GM23248 (cell line): ENCODE data around the gene LOXL4.

ENCODE experiments used
- EZH2 ChIP-seq: fragments of 200-600 bp; sonication (generic); IDR thresholded peaks from 2 replicates; pipeline ENCODE4 v1.6.1; 2018; ENCODE audit warnings: antibody characterized with exemption, mild to moderate bottlenecking; ENCODE audit not compliant: insufficient read depth, poor library complexity, severe bottlenecking
- EZH2phosphoT487 ChIP-seq: fragments of 200-600 bp; sonication (generic); IDR thresholded peaks from 2 replicates; pipeline ENCODE4 v1.6.1; 2018; ENCODE audit warnings: antibody characterized with exemption, moderate library complexity, mild to moderate bottlenecking, low read depth; ENCODE audit not compliant: insufficient read depth

DNA sequence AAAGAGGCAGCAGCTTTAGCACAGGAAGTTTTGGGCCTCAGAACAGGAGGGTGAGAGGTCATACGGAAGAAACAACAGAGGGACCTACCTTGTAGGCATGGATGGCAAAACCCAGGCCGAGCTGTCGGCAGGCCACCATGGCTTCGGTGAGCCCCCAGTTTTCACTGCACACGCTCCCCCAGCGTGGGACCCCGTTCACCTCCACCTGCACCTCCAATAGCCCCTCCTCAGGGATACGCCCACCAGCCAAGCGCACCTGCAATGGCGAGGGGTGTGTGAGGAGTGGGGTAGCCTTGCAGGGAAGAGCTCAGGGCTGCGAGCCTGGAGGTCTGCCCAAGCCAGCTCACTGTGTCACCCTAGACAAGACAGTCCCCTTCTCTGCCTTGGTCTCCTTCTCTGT, 11.3 kb downstream of the LOXL4 start:
- no peak for TF ChIP-seq EZH2
- no peak for TF ChIP-seq EZH2phosphoT487
